GM12874 (cell line): ENCODE measurements around the gene CNNM2.

Experiments used
- CTCF ChIP-seq: IDR thresholded peaks from 2 replicates; pipeline ENCODE4 v1.5.1; 2011; ENCODE audit warnings: low read depth, mild to moderate bottlenecking, control low read depth, low read length, moderate library complexity; ENCODE audit not compliant: insufficient read depth

The CNNM2 gene

GRCh38 chr10:102880256-102880655 is 37.8 kb upstream of the CNNM2 start:
- no peak for TF ChIP-seq CTCF

- TF ChIP-seq CTCF: no peak
Measured at GRCh38 chr10:102888048-102888447, 30.0 kb upstream of the CNNM2 start.

DNA sequence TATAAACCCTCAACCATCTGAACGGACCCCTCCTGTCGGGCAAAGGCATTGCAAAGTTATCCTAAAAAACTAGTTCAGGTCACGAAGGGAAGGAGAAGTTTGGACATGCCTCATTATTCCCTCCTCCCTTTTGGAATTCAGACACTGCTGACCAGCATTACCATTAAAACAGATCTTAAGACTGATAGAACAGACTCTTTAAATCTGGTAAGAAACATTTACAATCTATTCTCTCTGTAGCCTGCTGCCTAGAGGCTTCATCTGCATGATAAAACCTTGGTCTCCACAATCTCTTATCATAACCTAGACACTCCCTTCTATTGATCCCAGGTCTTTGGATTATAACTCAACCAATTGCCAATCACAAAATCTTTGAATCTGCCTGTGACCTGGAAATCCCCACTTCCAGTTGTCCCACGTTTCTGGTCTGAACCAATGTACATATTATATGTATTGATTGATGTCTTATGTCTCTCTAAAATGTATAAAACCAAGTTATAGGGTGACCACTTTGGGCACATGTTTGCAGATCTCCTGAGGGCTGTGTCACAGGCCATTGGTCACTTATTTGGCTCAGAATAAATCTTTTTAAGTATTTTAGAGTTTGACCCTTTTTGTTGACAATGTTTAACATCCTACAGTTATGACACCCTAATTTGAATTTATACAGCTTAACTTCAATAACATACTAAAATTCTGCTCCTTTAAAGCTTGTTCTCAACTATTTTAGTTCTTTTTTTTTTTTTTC is 23.5 kb upstream of the CNNM2 start:
- TF ChIP-seq CTCF: no peak

- no peak for TF ChIP-seq CTCF
Measured at GRCh38 chr10:102900006-102900405, 18.1 kb upstream of the CNNM2 start.

DNA sequence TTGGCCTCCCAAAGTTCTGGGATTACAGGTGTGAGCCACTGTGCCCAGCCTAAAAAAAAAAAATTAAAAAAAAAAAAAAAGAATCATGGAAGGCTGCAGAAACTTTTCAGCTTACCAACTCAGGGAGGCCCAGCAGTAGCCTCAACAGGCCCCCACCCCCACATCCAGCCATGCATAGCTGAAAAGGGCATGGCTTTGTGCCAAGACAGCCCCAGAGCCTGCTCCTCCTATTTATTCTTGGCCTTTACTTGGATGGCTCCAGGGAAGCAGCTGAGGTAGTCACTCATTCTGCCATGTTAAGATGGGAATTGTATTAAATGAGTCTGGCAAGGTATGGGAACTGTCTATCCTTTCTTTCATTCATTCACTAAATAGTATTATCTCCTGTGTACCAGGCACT is 13.7 kb upstream of the CNNM2 start:
- no peak for TF ChIP-seq CTCF

DNA sequence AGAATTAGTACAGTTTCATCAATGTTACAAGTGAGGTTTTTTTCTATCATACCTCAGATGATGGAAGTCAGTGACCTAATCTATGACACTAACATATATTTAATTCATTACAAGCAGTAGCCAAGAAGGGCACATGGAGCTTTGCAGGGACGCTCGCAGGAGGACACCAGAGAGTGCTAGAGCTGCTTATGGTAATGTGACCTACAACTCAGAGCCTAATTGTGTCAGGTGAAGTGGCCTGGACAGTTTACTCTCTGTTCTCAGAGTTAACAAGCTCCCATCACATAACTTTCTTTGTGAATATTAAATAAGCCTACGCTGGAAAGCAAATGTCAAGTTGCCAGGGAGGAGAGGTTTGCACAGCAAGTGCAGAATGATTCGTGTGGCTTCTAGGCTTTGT is 11.6 kb upstream of the CNNM2 start:
- TF ChIP-seq CTCF: no peak

DNA sequence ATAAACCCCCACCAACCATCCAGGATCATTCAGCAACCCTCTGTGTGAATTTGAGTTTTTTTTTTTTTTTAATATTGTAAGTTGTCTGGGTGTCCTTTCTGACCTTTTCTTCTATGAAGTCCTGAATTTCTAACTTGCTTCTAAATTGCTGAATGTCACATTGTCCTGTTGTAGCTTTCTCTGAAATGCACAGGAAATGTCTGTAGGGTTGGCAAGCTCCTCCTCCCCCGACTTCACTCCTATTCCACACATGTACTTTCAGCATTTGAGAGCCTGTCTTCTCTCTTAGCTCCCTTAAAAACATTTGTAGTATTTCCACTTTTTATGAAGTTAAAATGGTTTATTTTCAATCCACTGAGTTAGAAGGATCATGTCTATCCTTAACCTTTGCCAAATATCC is 3.3 kb upstream of the CNNM2 start:
- TF ChIP-seq CTCF: no peak
